Measurements from ENCODE around the gene SPDYC. TPM values are rescaled to one million over a fixed set of nuclear protein-coding genes. Genes with fewer than 3 reads are reported as not detected.

Gene SPDYC
- total and polyA plus RNA-seq, 2 of the 13 experiments (the other 11 are each of a cell fraction or from before 2014, with no cell fraction given), result 0.15 to 0.33 TPM

- TF ChIP-seq, protein P1, sequence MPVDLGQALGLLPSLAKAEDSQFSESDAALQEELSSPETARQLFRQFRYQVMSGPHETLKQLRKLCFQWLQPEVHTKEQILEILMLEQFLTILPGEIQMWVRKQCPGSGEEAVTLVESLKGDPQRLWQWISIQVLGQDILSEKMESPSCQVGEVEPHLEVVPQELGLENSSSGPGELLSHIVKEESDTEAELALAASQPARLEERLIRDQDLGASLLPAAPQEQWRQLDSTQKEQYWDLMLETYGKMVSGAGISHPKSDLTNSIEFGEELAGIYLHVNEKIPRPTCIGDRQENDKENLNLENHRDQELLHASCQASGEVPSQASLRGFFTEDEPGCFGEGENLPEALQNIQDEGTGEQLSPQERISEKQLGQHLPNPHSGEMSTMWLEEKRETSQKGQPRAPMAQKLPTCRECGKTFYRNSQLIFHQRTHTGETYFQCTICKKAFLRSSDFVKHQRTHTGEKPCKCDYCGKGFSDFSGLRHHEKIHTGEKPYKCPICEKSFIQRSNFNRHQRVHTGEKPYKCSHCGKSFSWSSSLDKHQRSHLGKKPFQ (CRISPR knock-in tag; IDR thresholded peaks at IDR 0.05; ENCODE audit: insufficient replicate concordance), result no peak
Measured at GRCh38 chr11:65185171-65185570, 15.1 kb downstream of the SPDYC start (continued).

GRCh38 chr11:65185869-65186341 is 15.9 kb downstream of the SPDYC start:
- DNase-seq (ENCODE audit: low spot score) (no peak), ATAC-seq (no peak), FAIRE-seq (no peak)
- H3K4me2 ChIP-seq (ENCODE audit: low read depth, low read length), result no peak overlapping the region
- intact Hi-C loops (cut with micrococcal nuclease; ENCODE audit: unreplicated experiment), result no loop called here
- H2AFZ ChIP-seq (ENCODE audit: low read length), result no peak overlapping the region
- H3K27ac ChIP-seq (ENCODE audit: extremely low read length, insufficient read depth, low read length), result no peak overlapping the region
- H3K27me3 ChIP-seq (ENCODE audit: control insufficient read depth in 1 of 2, insufficient read depth in 2 of 2, low read length in 2 of 2), result no peaks in the 10 kb centered on the region; a peak in 1 of 5 replicates
- no peak overlapping the region for H3K9ac ChIP-seq (ENCODE audit: insufficient read depth, low read depth, low read length)
- peaks cover 16% of the 10 kb centered on the region for H3K4me1 ChIP-seq (ENCODE audit: insufficient read depth, low read length)
- ChIA-PET CTCF (ENCODE audit: low intra/inter-chr PET ratio, low total read pairs) (no interaction called here), POLR2A (interaction anchor here (1.1 kb wide), 2 partner anchors 51 to 64 kb away, joined by 3 to 4 read pairs; partner anchors contain the start of genes FAU and MRPL49)
- in situ Hi-C loops (cut with HindIII; ENCODE audit: extremely low pct_ligation_motif_present, low pct_unique_long_range_greater_than_20kb), result no loop called here
- peaks cover 8 to 39% of the 10 kb centered on the region in 2 experiments; a peak in 4 of 5 replicates for H3K36me3 ChIP-seq (replicated peaks in 1 of 2; ENCODE audit: control insufficient read depth in 1 of 2, insufficient read depth in 2 of 2, low read length in 2 of 2)
- H3K79me2 ChIP-seq (ENCODE audit: insufficient read depth, low read length), result peaks cover 14% of the 10 kb centered on the region
- no TSS peak for BruUV-seq (replicated peaks)
- no peak overlapping the region for H3K4me3 ChIP-seq (replicated peaks in 1 of 3; ENCODE audit: insufficient read depth in 1 of 3, low read depth in 2 of 3, low read length in 3 of 3)
- H4K20me1 ChIP-seq (ENCODE audit: insufficient read depth, low read length), result no peaks in the 10 kb centered on the region
- 95% methylated on average over 11 of the region's 18 CpGs for whole genome bisulfite sequencing (ENCODE audit: low lambda C conversion rate)
- no peaks in the 10 kb centered on the region for H3K9me3 ChIP-seq (ENCODE audit: low read length)
- TF ChIP-seq, protein P2, sequence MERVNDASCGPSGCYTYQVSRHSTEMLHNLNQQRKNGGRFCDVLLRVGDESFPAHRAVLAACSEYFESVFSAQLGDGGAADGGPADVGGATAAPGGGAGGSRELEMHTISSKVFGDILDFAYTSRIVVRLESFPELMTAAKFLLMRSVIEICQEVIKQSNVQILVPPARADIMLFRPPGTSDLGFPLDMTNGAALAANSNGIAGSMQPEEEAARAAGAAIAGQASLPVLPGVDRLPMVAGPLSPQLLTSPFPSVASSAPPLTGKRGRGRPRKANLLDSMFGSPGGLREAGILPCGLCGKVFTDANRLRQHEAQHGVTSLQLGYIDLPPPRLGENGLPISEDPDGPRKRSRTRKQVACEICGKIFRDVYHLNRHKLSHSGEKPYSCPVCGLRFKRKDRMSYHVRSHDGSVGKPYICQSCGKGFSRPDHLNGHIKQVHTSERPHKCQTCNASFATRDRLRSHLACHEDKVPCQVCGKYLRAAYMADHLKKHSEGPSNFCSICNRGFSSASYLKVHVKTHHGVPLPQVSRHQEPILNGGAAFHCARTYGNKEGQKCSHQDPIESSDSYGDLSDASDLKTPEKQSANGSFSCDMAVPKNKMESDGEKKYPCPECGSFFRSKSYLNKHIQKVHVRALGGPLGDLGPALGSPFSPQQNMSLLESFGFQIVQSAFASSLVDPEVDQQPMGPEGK (CRISPR knock-in tag; IDR thresholded peaks at IDR 0.05), result no peak
- TF ChIP-seq ZFP90 (CRISPR knock-in tag; IDR thresholded peaks at IDR 0.05; ENCODE audit: borderline replicate concordance) (no peak), ZFP82 (CRISPR knock-in tag; IDR thresholded peaks at IDR 0.05; ENCODE audit: borderline replicate concordance) (no peak), CEBPB (IDR thresholded peaks at IDR 0.05; ENCODE audit: borderline replicate concordance, low read depth, low read length) (peak; percentile 52; the same call in 1 of the 2 replicates), SMYD3 (CRISPR knock-in tag; IDR thresholded peaks at IDR 0.05) (no peak), SSRP1 (CRISPR knock-in tag; IDR thresholded peaks at IDR 0.05) (no peak), RCOR2 (CRISPR knock-in tag; IDR thresholded peaks at IDR 0.05) (no peak), CTCF (CRISPR knock-in tag; IDR thresholded peaks at IDR 0.05) (peak; percentile 32), RBFOX2 (IDR thresholded peaks at IDR 0.05; ENCODE audit: low read depth, low read length) (peak; percentile 20; the same call in 1 of the 2 replicates), MED13 (CRISPR knock-in tag; IDR thresholded peaks at IDR 0.05) (no peak), HDAC2 (CRISPR knock-in tag; IDR thresholded peaks at IDR 0.05) (no peak)
- TF ChIP-seq, protein P3, sequence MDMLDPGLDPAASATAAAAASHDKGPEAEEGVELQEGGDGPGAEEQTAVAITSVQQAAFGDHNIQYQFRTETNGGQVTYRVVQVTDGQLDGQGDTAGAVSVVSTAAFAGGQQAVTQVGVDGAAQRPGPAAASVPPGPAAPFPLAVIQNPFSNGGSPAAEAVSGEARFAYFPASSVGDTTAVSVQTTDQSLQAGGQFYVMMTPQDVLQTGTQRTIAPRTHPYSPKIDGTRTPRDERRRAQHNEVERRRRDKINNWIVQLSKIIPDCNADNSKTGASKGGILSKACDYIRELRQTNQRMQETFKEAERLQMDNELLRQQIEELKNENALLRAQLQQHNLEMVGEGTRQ (IDR thresholded peaks at IDR 0.05; ENCODE audit: low read depth, low read length), result no peak
- TF ChIP-seq, protein P3 (CRISPR knock-in tag; IDR thresholded peaks at IDR 0.05; ENCODE audit: borderline replicate concordance), result no peak
- TF ChIP-seq, protein P4, sequence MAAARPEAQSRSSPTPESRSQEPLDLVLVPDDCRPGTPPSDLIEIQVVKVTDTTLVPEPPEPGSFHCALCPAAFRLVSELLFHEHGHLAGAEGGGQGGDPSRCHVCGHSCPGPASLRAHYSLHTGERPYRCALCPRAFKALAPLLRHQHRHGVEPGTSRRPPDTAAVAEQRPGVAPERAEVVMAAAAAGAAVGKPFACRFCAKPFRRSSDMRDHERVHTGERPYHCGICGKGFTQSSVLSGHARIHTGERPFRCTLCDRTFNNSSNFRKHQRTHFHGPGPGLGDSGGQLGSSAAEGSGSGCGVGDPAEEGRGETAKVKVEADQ (CRISPR knock-in tag; IDR thresholded peaks at IDR 0.05; ENCODE audit: borderline replicate concordance), result no peak

Data from HepG2 (cell line).